SK-N-SH (cell line): ENCODE data around the gene UGT1A7. TPM values are rescaled to one million over a fixed set of nuclear protein-coding genes. Genes with fewer than 3 reads are reported as not detected.

Experiments
- CTCF ChIA-PET: fragments of 300-600, 350-600 bp; formaldehyde crosslinking; extraction: SDS; loops from one replicate; lab custom pipeline; 2021; lab: Yijun Ruan, JAX
- POLR2A ChIA-PET: fragments of 350-600 bp; sonication (Branson Sonifier 250); formaldehyde crosslinking; extraction: SDS; loops from one replicate; lab custom pipeline; 2020; ENCODE audit warnings: antibody characterized with exemption, inconsistent platforms; lab: Yijun Ruan, JAX
- DNase-seq: peaks from one replicate; pipeline ENCODE4 v3.0.0; 2012
- H2AFZ ChIP-seq: fragments of 200-600 bp; sonication (generic); 2 replicates; pipeline ENCODE4 v1.8.1; 2016; ENCODE audit warnings: antibody characterized with exemption, mild to moderate bottlenecking, low read depth
- H3F3A ChIP-seq: fragments of 200-600 bp; sonication (generic); replicated peaks from 2 replicates; pipeline ENCODE3; 2016; ENCODE audit warnings: antibody characterized with exemption, mild to moderate bottlenecking; ENCODE audit not compliant: insufficient read depth
- H3K27ac ChIP-seq, 2 experiments: fragments of 200-500 bp in 1 of 2; fragments of 200-600 bp in 1 of 2; sonication (Bioruptor generic) in 1 of 2; sonication (generic), shearing (Covaris generic) in 1 of 2; 2 replicates each; pipeline versions ENCODE4 v1.5.1 to v1.6.1; 2014 to 2016; ENCODE audit warnings: low read depth in 2 of 2, inconsistent platforms in 1 of 2, low read length in 1 of 2, mild to moderate bottlenecking in 1 of 2, mixed read lengths in 1 of 2
- H3K27me3 ChIP-seq: fragments of 200-600 bp; sonication (generic), shearing (Covaris generic); 2 replicates; pipeline ENCODE4 v1.6.1; 2016; ENCODE audit warnings: mixed run types; ENCODE audit not compliant: insufficient read depth
- H3K36me3 ChIP-seq, 2 experiments: fragments of 200-500 bp in 1 of 2; fragments of 200-600 bp in 1 of 2; sonication (Bioruptor generic) in 1 of 2; sonication (generic) in 1 of 2; replicated peaks in 1 of 2; 2 replicates each; pipeline versions ENCODE3 to v1.5.1; 2014 to 2016; ENCODE audit warnings: low read length in 1 of 2, mild to moderate bottlenecking in 1 of 2; ENCODE audit not compliant: insufficient read depth in 2 of 2, control insufficient read depth in 1 of 2
- H3K4me1 ChIP-seq, 2 experiments: fragments of 200-500 bp in 1 of 2; fragments of 200-600 bp in 1 of 2; sonication (Bioruptor generic) in 1 of 2; sonication (generic), shearing (Covaris generic) in 1 of 2; 2 replicates each; pipeline versions ENCODE4 v1.5.1 to v1.6.1; 2014 to 2016; ENCODE audit warnings: low read depth in 1 of 2, low read length in 1 of 2, mixed run types in 1 of 2; ENCODE audit not compliant: insufficient read depth in 2 of 2, control insufficient read depth in 1 of 2
- H3K4me2 ChIP-seq: fragments of 200-600 bp; sonication (generic), shearing (Covaris generic); 2 replicates; pipeline ENCODE4 v1.6.1; 2017; ENCODE audit warnings: mixed run types
- H3K4me3 ChIP-seq, 2 experiments: fragments of 200-500 bp in 1 of 2; fragments of 200-600 bp in 1 of 2; sonication (Bioruptor generic) in 1 of 2; sonication (generic), shearing (Covaris generic) in 1 of 2; 2 replicates each; pipeline versions ENCODE4 v1.5.1 to v1.8.1; 2014 to 2016; ENCODE audit warnings: low read depth in 2 of 2, inconsistent platforms in 1 of 2, low read length in 1 of 2, mild to moderate bottlenecking in 1 of 2, mixed read lengths in 1 of 2, moderate library complexity in 1 of 2
- H3K79me2 ChIP-seq: fragments of 200-600 bp; sonication (generic); 2 replicates; pipeline ENCODE4 v1.8.1; 2017; ENCODE audit warnings: mild to moderate bottlenecking; ENCODE audit not compliant: insufficient read depth
- H3K9ac ChIP-seq: fragments of 200-600 bp; sonication (generic); 2 replicates; pipeline ENCODE4 v1.6.1; 2017; ENCODE audit warnings: mixed run types
- H3K9me2 ChIP-seq: fragments of 200-600 bp; sonication (generic); 2 replicates; pipeline ENCODE4 v1.6.1; 2017; ENCODE audit warnings: mixed run types
- H3K9me3 ChIP-seq: fragments of 200-600 bp; sonication (generic); 2 replicates; pipeline ENCODE4 v1.6.1; 2017; ENCODE audit warnings: mixed run types, mild to moderate bottlenecking, moderate library complexity
- H4K20me1 ChIP-seq: fragments of 200-600 bp; sonication (generic); 2 replicates; pipeline ENCODE4 v1.6.1; 2017; ENCODE audit warnings: mild to moderate bottlenecking, mixed run types; ENCODE audit not compliant: insufficient read depth
- CHD2 ChIP-seq: fragments of 150-350 bp; IDR thresholded peaks from 2 replicates; pipeline ENCODE4 v1.6.1; 2018; ENCODE audit warnings: low read length; ENCODE audit not compliant: partially characterized antibody
- CTCF ChIP-seq: fragments of 200-600 bp; sonication (generic); IDR thresholded peaks from 2 replicates; pipeline ENCODE4 v1.6.1; 2017; ENCODE audit warnings: antibody characterized with exemption, mild to moderate bottlenecking, moderate library complexity
- ELF1 ChIP-seq: IDR thresholded peaks from 2 replicates; pipeline ENCODE4 v1.4.0; 2012
- EP300 ChIP-seq, 2 experiments: IDR thresholded peaks; 2 replicates each; pipeline versions ENCODE4 v1.4.0 to v1.6.1; 2012; ENCODE audit warnings: borderline replicate concordance in 1 of 2, low read depth in 1 of 2, low read length in 1 of 2
- FOXM1 ChIP-seq: IDR thresholded peaks from 2 replicates; pipeline ENCODE4 v1.4.0; 2012; ENCODE audit warnings: low read depth, mild to moderate bottlenecking
- GATA2 ChIP-seq: sonication (generic); formaldehyde crosslinking; IDR thresholded peaks from 2 replicates; pipeline ENCODE4 v1.5.0; 2020; ENCODE audit warnings: mild to moderate bottlenecking, missing genetic modification reagents
- IRF3 ChIP-seq: fragments of 150-350 bp; IDR thresholded peaks from 2 replicates; pipeline ENCODE4 v1.6.1; 2016; ENCODE audit warnings: mild to moderate bottlenecking, low read depth, low read length
- MAX ChIP-seq: IDR thresholded peaks from 2 replicates; pipeline ENCODE4 v1.4.0; 2012; ENCODE audit warnings: low read depth
- MEF2A ChIP-seq: IDR thresholded peaks from 2 replicates; pipeline ENCODE4 v1.4.0; 2012; ENCODE audit warnings: low read depth, borderline replicate concordance
- MXI1 ChIP-seq: IDR thresholded peaks from 2 replicates; pipeline ENCODE4 v1.6.1; 2012; ENCODE audit warnings: mild to moderate bottlenecking, low read depth, low read length, improper control_type of control experiment
- NFIC ChIP-seq: IDR thresholded peaks from 2 replicates; pipeline ENCODE4 v1.4.0; 2012; ENCODE audit warnings: borderline replicate concordance
- PBX3 ChIP-seq: IDR thresholded peaks from 2 replicates; pipeline ENCODE4; 2012
- RAD21 ChIP-seq: IDR thresholded peaks from 2 replicates; pipeline ENCODE4 v1.6.1; 2012; ENCODE audit warnings: mild to moderate bottlenecking, low read length
- RXRA ChIP-seq: IDR thresholded peaks from 2 replicates; pipeline ENCODE4 v1.4.0; 2012; ENCODE audit warnings: low read depth, mild to moderate bottlenecking, borderline replicate concordance
- SIN3A ChIP-seq: IDR thresholded peaks from 2 replicates; pipeline ENCODE4 v1.6.1; 2012; ENCODE audit warnings: low read depth, mild to moderate bottlenecking, low read length, moderate library complexity, borderline replicate concordance
- SMC3 ChIP-seq: IDR thresholded peaks from 2 replicates; pipeline ENCODE4 v1.6.1; 2012; ENCODE audit warnings: low read depth, low read length, improper control_type of control experiment
- TAF1 ChIP-seq: IDR thresholded peaks from 2 replicates; pipeline ENCODE4 v1.6.1; 2012; ENCODE audit warnings: low read depth, mild to moderate bottlenecking, low read length, moderate library complexity, borderline replicate concordance
- USF1 ChIP-seq: IDR thresholded peaks from 2 replicates; pipeline ENCODE4 v1.4.0; 2012; ENCODE audit warnings: low read depth, borderline replicate concordance
- USF2 ChIP-seq: fragments of 150-350 bp; IDR thresholded peaks from 2 replicates; pipeline ENCODE4 v1.6.1; 2017; ENCODE audit warnings: antibody characterized with exemption, low read length, low read depth, borderline replicate concordance
- ZBTB33 ChIP-seq: IDR thresholded peaks from 2 replicates; pipeline ENCODE4 v1.4.0; 2012; ENCODE audit warnings: low read depth, borderline replicate concordance
- WGBS: methylation state at CpG from one replicate; pipeline ENCODE4 v1.1.6; 2017; ENCODE audit warnings: low lambda C conversion rate; 5-methylcytosine and 5-hydroxymethylcytosine counted together
- polyA plus RNA-seq, 3 experiments: library from polyadenylated mRNA; depleted of rRNA; stranded (reverse); fragments of >200 nt; gene quantifications; 2 replicates each; pipeline ENCODE4 v1.2.3, GENCODE V29; 2012

Gene UGT1A7
- polyA plus RNA-seq, 1 of the 3 experiments (the other 2 are of a cell fraction): not detected

- TF ChIP-seq EP300 (IDR thresholded peaks at IDR 0.05; ENCODE audit: borderline replicate concordance in 1 of 2, low read depth in 1 of 2, low read length in 1 of 2) (no peak), TAF1 (no peak), ZBTB33 (no peak), ELF1 (no peak), RAD21 (no peak), USF2 (no peak), FOXM1 (no peak), MAX (no peak), NFIC (no peak)
- TF ChIP-seq, all 33 proteins: peak for 0
- H3K9me2 ChIP-seq: no peaks in the 10 kb centered on the region
- no peak overlapping the region for H3K4me3 ChIP-seq
- H3K9me3 ChIP-seq: no peaks in the 10 kb centered on the region
- H3K27me3 ChIP-seq: no peaks in the 10 kb centered on the region
- no peak overlapping the region for H3K4me2 ChIP-seq
- CTCF ChIA-PET: no interaction called here
- H3F3A ChIP-seq: no peaks in the 10 kb centered on the region
- no peak overlapping the region for H3K27ac ChIP-seq
- POLR2A ChIA-PET: no interaction called here
- H3K79me2 ChIP-seq: no peaks in the 10 kb centered on the region
- no peaks in the 10 kb centered on the region for H3K4me1 ChIP-seq
- H4K20me1 ChIP-seq: no peaks in the 10 kb centered on the region
- 72% methylated on average over 6 of the region's 6 CpGs for WGBS
- H3K9ac ChIP-seq: no peak overlapping the region
- no peak for DNase-seq
- no peaks in the 10 kb centered on the region for H3K36me3 ChIP-seq
- no peak overlapping the region for H2AFZ ChIP-seq
Observed at GRCh38 chr2:233693963-233694362, 12.3 kb downstream of the UGT1A7 start.

- Histone ChIP-seq H3K27ac (no peak overlapping the region), H2AFZ (no peak overlapping the region), H3K9ac (no peak overlapping the region), H3K4me2 (no peak overlapping the region), H4K20me1 (no peaks in the 10 kb centered on the region), H3K9me3 (no peaks in the 10 kb centered on the region), H3K36me3 (no peaks in the 10 kb centered on the region), H3K4me3 (no peak overlapping the region), H3K9me2 (no peaks in the 10 kb centered on the region), H3K4me1 (peaks cover 0 to 3% of the 10 kb centered on the region in 2 experiments; a peak in 2 of 4 replicates), H3F3A (no peaks in the 10 kb centered on the region), H3K27me3 (no peaks in the 10 kb centered on the region), H3K79me2 (no peaks in the 10 kb centered on the region)
- no peak for DNase-seq
- ChIA-PET POLR2A (no interaction called here), CTCF (interaction anchor here (2.8 kb wide), 1 partner anchor 13 kb away, joined by 12 read pairs; the partner anchor contains the start of gene UGT1A5)
- WGBS: 55% methylated on average over 4 of the region's 4 CpGs
- TF ChIP-seq SIN3A: no peak
- no peak for TF ChIP-seq PBX3
- no peak for TF ChIP-seq ELF1
- no peak for TF ChIP-seq CHD2
- no peak for TF ChIP-seq GATA2 (CRISPR knock-in tag)
- no peak for TF ChIP-seq MEF2A
- no peak for TF ChIP-seq RAD21
- no peak for TF ChIP-seq TAF1
- TF ChIP-seq SMC3: no peak
- no peak for TF ChIP-seq CTCF
- TF ChIP-seq NFIC: no peak
- no peak for TF ChIP-seq MXI1
- no peak for TF ChIP-seq RXRA
- TF ChIP-seq IRF3: no peak
- TF ChIP-seq USF1: no peak
Observed at GRCh38 chr2:233698740-233699139, 17.0 kb downstream of the UGT1A7 start.
